Fibroblast of lung (primary cell): ENCODE measurements around the gene SCFD2.

Experiments
- EZH2 ChIP-seq: IDR thresholded peaks from 2 replicates; pipeline ENCODE4 v1.5.1; 2012; ENCODE audit warnings: low read length, control low read depth, mild to moderate bottlenecking; ENCODE audit errors: missing control alignments
- TF ChIP-seq, protein P1 (sequence below), 2 donors: IDR thresholded peaks in 1 of 2; conservative IDR thresholded peaks in 1 of 2; 1 replicate in 1 of 2; 2 replicates in 1 of 2; pipeline ENCODE4 v1.5.1; 2011 to 2012; ENCODE audit warnings: low read length in 2 of 2, control low read depth in 1 of 2, inconsistent platforms in 1 of 2, low read depth in 1 of 2, mild to moderate bottlenecking in 1 of 2

DNA sequence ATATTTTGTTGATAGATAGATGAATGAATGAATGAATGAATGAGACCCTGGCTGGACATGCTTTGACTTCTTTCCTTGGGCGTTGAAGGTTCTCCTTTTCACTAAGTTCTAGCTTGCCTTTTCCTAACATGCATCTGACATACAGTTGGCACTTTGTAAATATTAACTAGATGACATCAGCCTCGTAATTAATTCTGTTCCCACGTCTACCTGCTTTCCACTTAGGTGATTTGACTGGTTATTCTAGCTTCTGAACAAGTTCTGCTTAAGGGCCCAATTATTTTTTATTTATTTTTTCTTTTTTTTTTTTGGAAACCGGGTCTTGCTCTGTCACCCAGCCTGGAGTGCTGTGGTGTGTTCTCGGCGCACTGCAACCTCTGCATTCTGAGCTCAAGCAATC is 517.6 kb downstream of the SCFD2 start:
- TF ChIP-seq, protein P1, sequence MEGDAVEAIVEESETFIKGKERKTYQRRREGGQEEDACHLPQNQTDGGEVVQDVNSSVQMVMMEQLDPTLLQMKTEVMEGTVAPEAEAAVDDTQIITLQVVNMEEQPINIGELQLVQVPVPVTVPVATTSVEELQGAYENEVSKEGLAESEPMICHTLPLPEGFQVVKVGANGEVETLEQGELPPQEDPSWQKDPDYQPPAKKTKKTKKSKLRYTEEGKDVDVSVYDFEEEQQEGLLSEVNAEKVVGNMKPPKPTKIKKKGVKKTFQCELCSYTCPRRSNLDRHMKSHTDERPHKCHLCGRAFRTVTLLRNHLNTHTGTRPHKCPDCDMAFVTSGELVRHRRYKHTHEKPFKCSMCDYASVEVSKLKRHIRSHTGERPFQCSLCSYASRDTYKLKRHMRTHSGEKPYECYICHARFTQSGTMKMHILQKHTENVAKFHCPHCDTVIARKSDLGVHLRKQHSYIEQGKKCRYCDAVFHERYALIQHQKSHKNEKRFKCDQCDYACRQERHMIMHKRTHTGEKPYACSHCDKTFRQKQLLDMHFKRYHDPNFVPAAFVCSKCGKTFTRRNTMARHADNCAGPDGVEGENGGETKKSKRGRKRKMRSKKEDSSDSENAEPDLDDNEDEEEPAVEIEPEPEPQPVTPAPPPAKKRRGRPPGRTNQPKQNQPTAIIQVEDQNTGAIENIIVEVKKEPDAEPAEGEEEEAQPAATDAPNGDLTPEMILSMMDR (conservative IDR thresholded peaks at IDR 0.05 in 1 of 2, IDR thresholded peaks at IDR 0.05 in 1 of 2; ENCODE audit: low read depth in 1 of 2, low read length in 2 of 2): no peak
- no peak for TF ChIP-seq EZH2
